Neuron (in vitro differentiated cells): ENCODE data around the gene HEPN1.

Source experiments
- H2AFZ ChIP-seq: one replicate; pipeline ENCODE4 v1.6.1; 2013; ENCODE audit warnings: low read depth, mild to moderate bottlenecking, inconsistent platforms, low read length, moderate library complexity
- H3K27me3 ChIP-seq: one replicate; pipeline ENCODE4 v1.6.1; 2013; ENCODE audit warnings: low read length; ENCODE audit not compliant: insufficient read depth
- H3K36me3 ChIP-seq: one replicate; pipeline ENCODE4 v1.6.1; 2013; ENCODE audit warnings: low read length; ENCODE audit not compliant: insufficient read depth
- H3K4me1 ChIP-seq: one replicate; pipeline ENCODE4 v1.6.1; 2013; ENCODE audit warnings: low read length; ENCODE audit not compliant: insufficient read depth
- H3K4me3 ChIP-seq: 2 replicates; pipeline ENCODE4 v1.5.1; 2013; ENCODE audit warnings: mild to moderate bottlenecking, low read length, moderate library complexity
- H3K9me3 ChIP-seq: one replicate; pipeline ENCODE4 v1.6.1; 2013; ENCODE audit warnings: low read length

The HEPN1 gene

GRCh38 chr11:124918950-124919349 is at the start of gene HEPN1:
HEPN1 (plus strand) TSS chr11:124919250.
- Histone ChIP-seq H3K4me1 (no peaks in the 10 kb centered on the region), H2AFZ (no peak within 1 kb of the TSS), H3K4me3 (no peak within 1 kb of the TSS), H3K27me3 (peaks cover 34% of the 10 kb centered on the region), H3K36me3 (no peaks in the 10 kb centered on the region), H3K9me3 (peaks cover 4% of the 10 kb centered on the region)

DNA sequence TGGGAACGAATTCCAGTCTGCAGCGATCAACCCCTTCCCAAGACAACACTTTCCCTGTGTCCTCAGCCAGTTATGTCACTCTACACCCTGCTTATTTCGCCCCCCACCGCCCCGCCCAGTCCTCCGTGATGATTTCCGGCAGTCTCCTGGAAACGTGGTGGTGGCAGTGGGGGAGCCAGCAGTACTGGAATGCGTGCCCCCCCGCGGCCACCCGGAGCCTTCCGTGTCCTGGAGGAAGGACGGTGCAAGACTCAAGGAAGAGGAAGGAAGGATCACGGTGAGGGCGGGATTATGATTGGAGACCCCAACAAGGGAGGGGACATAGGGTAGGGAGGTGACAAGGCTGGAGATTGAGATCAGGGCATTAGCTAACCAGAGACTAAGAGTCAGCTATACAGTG is 49.7 kb upstream of the HEPN1 start:
- Histone ChIP-seq H3K27me3 (peaks cover 94% of the 10 kb centered on the region), H3K4me3 (no peak overlapping the region), H3K4me1 (peaks cover 17% of the 10 kb centered on the region), H3K36me3 (no peaks in the 10 kb centered on the region), H3K9me3 (no peaks in the 10 kb centered on the region), H2AFZ (no peak overlapping the region)

DNA sequence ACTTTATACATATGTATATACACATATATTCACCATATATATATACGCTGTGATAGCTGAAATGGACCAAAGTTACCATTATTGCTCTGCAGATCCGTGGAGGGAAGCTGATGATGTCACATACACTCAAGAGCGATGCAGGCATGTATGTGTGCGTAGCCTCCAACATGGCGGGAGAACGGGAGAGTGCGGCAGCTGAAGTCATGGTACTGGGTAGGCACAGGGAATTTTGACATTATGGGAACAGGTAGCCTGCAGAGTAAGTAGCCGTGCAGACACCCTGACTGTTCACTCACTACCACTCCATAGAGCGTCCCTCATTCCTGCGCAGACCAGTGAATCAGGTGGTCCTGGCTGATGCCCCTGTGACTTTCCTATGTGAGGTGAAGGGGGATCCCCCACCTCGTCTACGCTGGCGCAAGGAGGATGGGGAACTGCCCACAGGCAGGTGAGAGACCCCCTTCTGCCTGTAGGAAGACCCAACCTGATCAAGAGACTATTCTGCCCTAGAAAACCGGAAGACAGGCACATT is 49.1 kb upstream of the HEPN1 start:
- H3K9me3 ChIP-seq = no peaks in the 10 kb centered on the region
- H3K4me3 ChIP-seq = no peak overlapping the region
- no peak overlapping the region for H2AFZ ChIP-seq
- peaks cover 94% of the 10 kb centered on the region for H3K27me3 ChIP-seq
- H3K36me3 ChIP-seq = no peaks in the 10 kb centered on the region
- H3K4me1 ChIP-seq = peaks cover 16% of the 10 kb centered on the region

GRCh38 chr11:124870430-124870829 is 48.6 kb upstream of the HEPN1 start:
- H3K4me1 ChIP-seq = peaks cover 11% of the 10 kb centered on the region
- no peaks in the 10 kb centered on the region for H3K36me3 ChIP-seq
- H3K4me3 ChIP-seq = no peak overlapping the region
- H3K27me3 ChIP-seq = peaks cover 94% of the 10 kb centered on the region
- no peak overlapping the region for H2AFZ ChIP-seq
- H3K9me3 ChIP-seq = no peaks in the 10 kb centered on the region

DNA sequence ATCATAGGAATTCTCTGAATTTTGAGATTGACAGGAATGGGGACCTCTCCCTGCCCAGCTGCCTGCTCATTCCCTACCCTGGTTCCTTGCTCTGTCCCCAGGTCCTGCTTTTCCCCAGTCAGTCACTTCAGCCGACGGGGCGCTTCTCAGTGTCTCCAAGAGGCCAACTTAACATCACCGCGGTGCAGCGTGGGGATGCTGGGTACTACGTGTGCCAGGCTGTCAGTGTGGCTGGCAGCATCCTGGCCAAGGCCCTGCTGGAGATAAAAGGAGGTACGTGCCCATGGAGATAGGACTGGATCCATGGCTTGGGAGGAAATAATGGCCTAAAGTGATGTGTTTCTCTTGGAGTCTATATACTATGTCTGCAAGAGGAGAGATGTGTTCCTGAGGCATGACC is 46.8 kb upstream of the HEPN1 start:
- Histone ChIP-seq H3K27me3 (peaks cover 80% of the 10 kb centered on the region), H2AFZ (no peak overlapping the region), H3K9me3 (no peaks in the 10 kb centered on the region), H3K4me1 (peaks cover 8% of the 10 kb centered on the region), H3K36me3 (no peaks in the 10 kb centered on the region), H3K4me3 (no peak overlapping the region)

DNA sequence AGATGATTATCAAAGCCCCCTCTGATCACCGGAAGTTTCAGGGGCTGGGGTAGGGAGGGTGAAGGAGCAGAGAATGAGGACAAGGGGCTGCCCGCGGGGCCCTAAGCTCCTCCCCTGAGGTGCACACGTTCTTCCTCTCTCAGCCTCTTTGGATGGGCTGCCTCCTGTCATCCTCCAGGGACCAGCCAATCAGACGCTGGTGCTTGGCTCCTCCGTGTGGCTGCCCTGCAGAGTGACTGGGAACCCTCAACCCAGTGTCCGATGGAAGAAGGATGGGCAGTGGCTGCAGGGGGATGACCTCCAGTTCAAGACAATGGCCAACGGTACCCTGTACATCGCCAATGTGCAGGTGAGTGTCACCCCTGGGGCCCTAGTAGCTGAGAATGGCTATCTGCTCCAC is 46.3 kb upstream of the HEPN1 start:
- Histone ChIP-seq H3K4me3 (no peak overlapping the region), H3K27me3 (peaks cover 77% of the 10 kb centered on the region)

GRCh38 chr11:124873951-124874350 is 45.1 kb upstream of the HEPN1 start:
- H3K4me3 ChIP-seq = no peak overlapping the region
- H3K36me3 ChIP-seq = no peaks in the 10 kb centered on the region
- peaks cover 65% of the 10 kb centered on the region for H3K27me3 ChIP-seq
- H3K4me1 ChIP-seq = peaks cover 6% of the 10 kb centered on the region
- no peaks in the 10 kb centered on the region for H3K9me3 ChIP-seq
- H2AFZ ChIP-seq = no peak overlapping the region

More for the DNA sequence above, 46.3 kb upstream of the HEPN1 start:
- no peak overlapping the region for H2AFZ ChIP-seq
- H3K4me1 ChIP-seq = peaks cover 9% of the 10 kb centered on the region
- no peaks in the 10 kb centered on the region for H3K9me3 ChIP-seq
- no peaks in the 10 kb centered on the region for H3K36me3 ChIP-seq

- Histone ChIP-seq H3K4me3 (no peak overlapping the region), H3K27me3 (peaks cover 57% of the 10 kb centered on the region), H3K4me1 (peaks cover 5% of the 10 kb centered on the region), H3K36me3 (no peaks in the 10 kb centered on the region), H3K9me3 (no peaks in the 10 kb centered on the region), H2AFZ (no peak overlapping the region)
Measured at GRCh38 chr11:124874571-124875255, 44.3 kb upstream of the HEPN1 start.

DNA sequence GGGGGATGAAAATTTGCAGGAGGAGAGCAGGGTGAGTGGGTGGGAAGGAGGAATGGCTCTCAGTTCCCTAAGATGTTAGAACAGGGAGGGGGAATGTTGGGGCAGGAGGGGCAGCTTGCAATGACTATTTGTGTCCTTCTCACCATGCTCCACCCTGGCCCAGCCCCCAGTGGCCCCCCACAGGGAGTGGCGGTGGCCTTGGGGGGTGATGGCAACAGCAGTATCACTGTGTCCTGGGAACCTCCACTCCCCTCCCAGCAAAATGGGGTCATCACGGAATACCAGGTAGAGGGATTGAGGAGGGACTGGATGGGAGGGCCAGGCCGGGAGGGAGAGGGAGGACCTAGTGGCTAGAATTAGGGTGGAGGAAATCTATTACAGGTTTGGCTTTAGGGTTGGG is 43.6 kb upstream of the HEPN1 start:
- Histone ChIP-seq H3K27me3 (peaks cover 50% of the 10 kb centered on the region), H3K9me3 (no peaks in the 10 kb centered on the region), H3K36me3 (no peaks in the 10 kb centered on the region), H3K4me1 (peaks cover 5% of the 10 kb centered on the region), H3K4me3 (peak overlapping the region; percentile 70), H2AFZ (peak overlapping the region; percentile 82)

- no peaks in the 10 kb centered on the region for H3K36me3 ChIP-seq
- H3K4me3 ChIP-seq = peak overlapping the region; percentile 70
- peaks cover 43% of the 10 kb centered on the region for H3K27me3 ChIP-seq
- H3K4me1 ChIP-seq = peaks cover 5% of the 10 kb centered on the region
- H3K9me3 ChIP-seq = no peaks in the 10 kb centered on the region
- H2AFZ ChIP-seq = peak overlapping the region; percentile 82
Measured at GRCh38 chr11:124875943-124876817, 42.9 kb upstream of the HEPN1 start.

DNA sequence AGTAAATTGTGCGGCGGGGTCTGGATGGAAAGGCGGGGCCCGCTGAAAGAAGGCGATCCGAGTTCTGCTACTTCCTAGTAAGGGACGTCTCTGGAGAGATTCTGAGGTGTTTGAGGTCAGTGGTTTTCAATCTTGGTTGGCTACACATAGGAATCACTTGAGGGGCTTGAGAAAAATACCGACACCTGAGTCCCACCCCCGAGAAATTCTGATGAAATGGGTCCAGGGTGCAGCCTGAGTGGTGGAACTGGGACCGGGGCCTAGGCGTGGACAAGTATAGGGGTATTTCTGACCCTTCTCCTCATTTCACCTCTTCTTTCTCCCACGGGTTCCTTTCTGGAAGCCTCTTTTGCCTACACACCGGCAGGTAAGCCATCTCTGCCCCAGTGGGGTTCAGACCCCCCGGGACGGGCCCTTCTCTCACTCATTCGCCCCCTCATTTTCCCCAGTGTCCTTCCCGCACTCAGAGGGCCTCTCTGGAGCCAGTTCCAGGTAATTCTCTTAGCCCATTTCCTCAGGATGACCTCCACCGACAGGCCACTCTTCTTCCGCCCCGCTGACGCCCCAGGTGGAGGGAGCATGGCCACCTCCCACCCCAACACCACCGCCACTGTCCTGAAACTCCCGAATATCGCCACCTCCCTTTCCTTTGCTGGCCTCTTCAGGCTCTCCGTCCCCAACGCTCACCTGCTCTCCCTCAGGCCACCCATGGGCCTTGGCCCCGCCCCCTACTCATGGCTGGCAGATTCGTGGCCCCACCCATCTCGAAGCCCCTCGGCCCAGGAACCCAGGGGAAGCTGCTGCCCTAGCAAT is 42.0 kb upstream of the HEPN1 start:
- H3K4me3 ChIP-seq = peak overlapping the region; percentile 70

DNA sequence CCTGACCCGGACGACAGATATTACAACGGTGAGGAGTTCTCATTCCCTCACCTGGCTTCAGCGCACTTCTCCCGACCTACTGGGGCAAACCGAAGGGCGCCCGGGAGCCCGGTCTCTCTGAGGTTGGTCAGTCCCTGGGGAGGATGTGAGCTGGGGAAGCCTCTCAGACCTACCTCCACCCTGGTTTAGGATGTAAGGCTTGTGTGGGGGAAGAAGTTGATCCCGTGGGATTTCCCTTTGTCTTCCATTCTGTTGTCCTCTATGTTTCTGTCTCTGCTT is 41.5 kb upstream of the HEPN1 start:
- peaks cover 29% of the 10 kb centered on the region for H3K27me3 ChIP-seq
- H3K36me3 ChIP-seq = no peaks in the 10 kb centered on the region
- H2AFZ ChIP-seq = no peak overlapping the region
- peak overlapping the region; percentile 70 for H3K4me3 ChIP-seq
- H3K9me3 ChIP-seq = no peaks in the 10 kb centered on the region
- peaks cover 5% of the 10 kb centered on the region for H3K4me1 ChIP-seq

More for the DNA sequence above, 42.0 kb upstream of the HEPN1 start:
- H3K27me3 ChIP-seq = peaks cover 34% of the 10 kb centered on the region
- H3K9me3 ChIP-seq = no peaks in the 10 kb centered on the region
- peak overlapping the region; percentile 82 for H2AFZ ChIP-seq
- peaks cover 5% of the 10 kb centered on the region for H3K4me1 ChIP-seq
- H3K36me3 ChIP-seq = no peaks in the 10 kb centered on the region
